NCI-H460 (cell line): Measurements from ENCODE around the gene GRAMD4. TPM values are rescaled to one million over a fixed set of nuclear protein-coding genes. Genes with fewer than 3 reads are reported as not detected.

ENCODE experiments used
- DNase-seq: peaks from one replicate; pipeline ENCODE4 v3.0.0-alpha.2; 2016; ENCODE audit warnings: low read depth; ENCODE audit errors: extremely low read depth
- total RNA-seq: library from RNA; depleted of rRNA; stranded (reverse); fragments of >200 nt; shearing (Covaris generic); gene quantifications from 2 replicates; pipeline ENCODE4 v1.2.3, GENCODE V29; 2014; rRNA removed

Gene GRAMD4
- total RNA-seq, 1 experiment from 2014 or later = 4.8 TPM

GRCh38 chr22:46706060-46706459 lies 85.9 kb downstream of the GRAMD4 start:
- DNase-seq = no peak

- no peak for DNase-seq
Observed at GRCh38 chr22:46707305-46707704, 87.1 kb downstream of the GRAMD4 start.

GRCh38 chr22:46707827-46708570 lies 87.8 kb downstream of the GRAMD4 start:
- no peak for DNase-seq

- no peak for DNase-seq
Observed at GRCh38 chr22:46708766-46709330, 88.7 kb downstream of the GRAMD4 start.

- no peak for DNase-seq
Observed at GRCh38 chr22:46710806-46711205, 90.6 kb downstream of the GRAMD4 start.

GRCh38 chr22:46712288-46712687 lies 92.1 kb downstream of the GRAMD4 start:
- no peak for DNase-seq

GRCh38 chr22:46714550-46714949 lies 94.4 kb downstream of the GRAMD4 start:
- DNase-seq = no peak

GRCh38 chr22:46719921-46720320 lies 99.7 kb downstream of the GRAMD4 start:
- DNase-seq = no peak

- DNase-seq = no peak
Observed at GRCh38 chr22:46721501-46722085, 101.4 kb downstream of the GRAMD4 start.

GRCh38 chr22:46723882-46724281 lies 103.7 kb downstream of the GRAMD4 start:
- DNase-seq = no peak

GRCh38 chr22:46725096-46725495 lies 104.9 kb downstream of the GRAMD4 start:
- DNase-seq = no peak

- DNase-seq = no peak
Observed at GRCh38 chr22:46726066-46726985, 106.1 kb downstream of the GRAMD4 start.

- DNase-seq = no peak
Observed at GRCh38 chr22:46726986-46727317, 106.8 kb downstream of the GRAMD4 start.

GRCh38 chr22:46727813-46728364 lies 107.7 kb downstream of the GRAMD4 start:
- DNase-seq = no peak

GRCh38 chr22:46728470-46728869 lies 108.3 kb downstream of the GRAMD4 start:
- DNase-seq = no peak

Other genes starting within 250 kb of the GRAMD4 start
- gene CELSR1, start 82.8 kb upstream of the GRAMD4 start, total RNA-seq = 7.0 and 8.7 TPM in 2 replicates
- gene CERK, start 117.9 kb downstream of the GRAMD4 start, total RNA-seq = 16.9 and 20.1 TPM in 2 replicates
- 8.2 and 8.7 TPM in 2 replicates for gene TBC1D22A, start 142.3 kb downstream of the GRAMD4 start, total RNA-seq